ENCODE results near the gene MAT2A.

Gene MAT2A

DNA sequence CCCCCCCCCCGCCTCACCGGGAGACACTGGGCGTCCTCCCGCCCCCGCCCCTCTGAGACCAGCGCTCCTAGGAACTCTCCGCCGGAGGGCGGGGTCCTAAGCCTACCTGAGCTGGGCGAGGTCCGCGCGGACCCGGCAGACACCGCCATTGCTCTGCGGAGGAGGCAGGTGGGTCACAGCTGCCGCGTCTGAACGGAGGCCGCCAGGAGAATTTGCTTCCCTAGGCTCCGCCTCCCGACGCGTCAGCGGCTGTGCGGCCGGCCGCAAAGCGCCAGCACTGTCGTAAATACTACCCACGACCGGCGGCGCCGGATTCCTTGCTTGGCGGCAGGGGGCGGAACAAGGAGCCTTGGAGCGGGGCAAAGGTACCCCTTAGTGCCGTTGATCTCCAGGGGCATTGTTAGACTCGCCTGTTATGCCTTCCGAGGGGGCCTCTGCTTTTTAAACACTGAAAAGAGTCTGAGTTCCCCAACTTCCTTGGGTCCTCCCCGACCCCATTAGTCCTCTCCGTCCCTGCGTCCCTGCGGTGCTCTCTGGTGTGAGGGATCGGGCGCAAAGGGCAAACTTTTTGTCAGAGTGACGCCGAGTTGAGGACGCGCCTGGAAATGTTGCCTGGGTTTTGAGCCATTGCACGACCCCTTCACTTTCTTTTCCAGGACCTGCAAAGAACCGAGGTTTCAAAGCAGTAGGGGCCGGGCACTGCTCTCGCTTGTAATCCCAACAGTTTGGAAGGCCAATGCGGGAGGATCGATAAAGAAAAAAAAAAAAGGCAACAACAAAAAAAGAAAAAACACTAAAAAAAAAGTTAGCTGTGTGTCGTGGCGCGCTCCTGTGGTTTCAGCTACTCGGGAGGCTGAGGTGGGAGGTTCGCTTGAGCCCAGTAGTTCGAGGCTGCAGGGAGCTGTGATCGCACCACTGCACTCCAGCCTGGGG lies 22.6 kb downstream of the MAT2A start, which contains the start of gene GGCX:
GGCX (minus strand) TSS at position 214 of the 933 bp plus-strand sequence; CDS start at position 149, 65 bp downstream.
- H3K27ac ChIP-seq (ENCODE audit: low read depth, low read length) = peak within 1 kb of the TSS; percentile 70
- no peaks in the 10 kb centered on the region for H3K27me3 ChIP-seq (ENCODE audit: control insufficient read depth, low read length)
- peak within 1 kb of the TSS; percentile 80 for H3K4me3 ChIP-seq (ENCODE audit: low read length)
- peaks cover 31% of the 10 kb centered on the region for H3K79me2 ChIP-seq (ENCODE audit: control insufficient read depth, low read length)
- peaks cover 30% of the 10 kb centered on the region for H3K4me1 ChIP-seq (ENCODE audit: control insufficient read depth, low read length)
- peak within 1 kb of the TSS; percentile 72 for H3K4me2 ChIP-seq (ENCODE audit: low read length)
- H4K20me1 ChIP-seq (ENCODE audit: control insufficient read depth, insufficient read depth, low read depth, low read length) = no peaks in the 10 kb centered on the region
- H3K9me3 ChIP-seq (ENCODE audit: control insufficient read depth, insufficient read depth, low read length) = no peaks in the 10 kb centered on the region
- H3K36me3 ChIP-seq (ENCODE audit: control insufficient read depth, low read length) = peaks cover 15% of the 10 kb centered on the region
- TF ChIP-seq, protein P1, sequence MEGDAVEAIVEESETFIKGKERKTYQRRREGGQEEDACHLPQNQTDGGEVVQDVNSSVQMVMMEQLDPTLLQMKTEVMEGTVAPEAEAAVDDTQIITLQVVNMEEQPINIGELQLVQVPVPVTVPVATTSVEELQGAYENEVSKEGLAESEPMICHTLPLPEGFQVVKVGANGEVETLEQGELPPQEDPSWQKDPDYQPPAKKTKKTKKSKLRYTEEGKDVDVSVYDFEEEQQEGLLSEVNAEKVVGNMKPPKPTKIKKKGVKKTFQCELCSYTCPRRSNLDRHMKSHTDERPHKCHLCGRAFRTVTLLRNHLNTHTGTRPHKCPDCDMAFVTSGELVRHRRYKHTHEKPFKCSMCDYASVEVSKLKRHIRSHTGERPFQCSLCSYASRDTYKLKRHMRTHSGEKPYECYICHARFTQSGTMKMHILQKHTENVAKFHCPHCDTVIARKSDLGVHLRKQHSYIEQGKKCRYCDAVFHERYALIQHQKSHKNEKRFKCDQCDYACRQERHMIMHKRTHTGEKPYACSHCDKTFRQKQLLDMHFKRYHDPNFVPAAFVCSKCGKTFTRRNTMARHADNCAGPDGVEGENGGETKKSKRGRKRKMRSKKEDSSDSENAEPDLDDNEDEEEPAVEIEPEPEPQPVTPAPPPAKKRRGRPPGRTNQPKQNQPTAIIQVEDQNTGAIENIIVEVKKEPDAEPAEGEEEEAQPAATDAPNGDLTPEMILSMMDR (IDR thresholded peaks at IDR 0.05; ENCODE audit: low read depth, low read length, poor library complexity, severe bottlenecking) = no peak
- TF ChIP-seq EZH2phosphoT487 (IDR thresholded peaks at IDR 0.05; ENCODE audit: borderline replicate concordance, low read length) = no peak
- no peaks in the 10 kb centered on the region for H3K9me2 ChIP-seq (replicated peaks; ENCODE audit: control insufficient read depth, low read length)
- H3F3A ChIP-seq (ENCODE audit: control insufficient read depth, insufficient read depth) = peaks cover 4% of the 10 kb centered on the region; the same call in 1 of the 2 replicates

- H3K9me2 ChIP-seq (replicated peaks; ENCODE audit: control insufficient read depth, low read length) = no peaks in the 10 kb centered on the region
- peaks cover 30% of the 10 kb centered on the region for H3K4me1 ChIP-seq (ENCODE audit: control insufficient read depth, low read length)
- H3K27me3 ChIP-seq (ENCODE audit: control insufficient read depth, low read length) = no peaks in the 10 kb centered on the region
- peaks cover 4% of the 10 kb centered on the region; the same call in 1 of the 2 replicates for H3F3A ChIP-seq (ENCODE audit: control insufficient read depth, insufficient read depth)
- peak overlapping the region; percentile 58 for H3K4me3 ChIP-seq (ENCODE audit: low read length)
- peaks cover 20% of the 10 kb centered on the region for H3K79me2 ChIP-seq (ENCODE audit: control insufficient read depth, low read length)
- peak overlapping the region; percentile 72 for H3K4me2 ChIP-seq (ENCODE audit: low read length)
- TF ChIP-seq EZH2phosphoT487 (IDR thresholded peaks at IDR 0.05; ENCODE audit: borderline replicate concordance, low read length) = no peak
- TF ChIP-seq, protein P1 (IDR thresholded peaks at IDR 0.05; ENCODE audit: low read depth, low read length, poor library complexity, severe bottlenecking) = no peak
- H3K36me3 ChIP-seq (ENCODE audit: control insufficient read depth, low read length) = no peaks in the 10 kb centered on the region; the same call in 1 of the 2 replicates
- no peaks in the 10 kb centered on the region for H3K9me3 ChIP-seq (ENCODE audit: control insufficient read depth, insufficient read depth, low read length)
- no peaks in the 10 kb centered on the region for H4K20me1 ChIP-seq (ENCODE audit: control insufficient read depth, insufficient read depth, low read depth, low read length)
- peak overlapping the region; percentile 64 for H3K27ac ChIP-seq (ENCODE audit: low read depth, low read length)
These were observed 25.2 kb downstream of the MAT2A start for GRCh38 chr2:85564144-85564563.

- Histone ChIP-seq H3K27me3 (ENCODE audit: control insufficient read depth, low read length) (peaks cover 12% of the 10 kb centered on the region), H3K79me2 (ENCODE audit: control insufficient read depth, low read length) (no peaks in the 10 kb centered on the region; the same call in 1 of the 2 replicates), H3K4me2 (ENCODE audit: low read length) (no peak overlapping the region), H3K4me1 (ENCODE audit: control insufficient read depth, low read length) (peaks cover 19% of the 10 kb centered on the region), H3F3A (ENCODE audit: control insufficient read depth, insufficient read depth) (peaks cover 4% of the 10 kb centered on the region; the same call in 1 of the 2 replicates), H3K9me3 (ENCODE audit: control insufficient read depth, insufficient read depth, low read length) (no peaks in the 10 kb centered on the region), H3K36me3 (ENCODE audit: control insufficient read depth, low read length) (no peaks in the 10 kb centered on the region), H3K27ac (ENCODE audit: low read depth, low read length) (no peak overlapping the region), H3K9me2 (replicated peaks; ENCODE audit: control insufficient read depth, low read length) (no peaks in the 10 kb centered on the region), H3K4me3 (ENCODE audit: low read length) (no peak overlapping the region), H4K20me1 (ENCODE audit: control insufficient read depth, insufficient read depth, low read depth, low read length) (no peaks in the 10 kb centered on the region)
- TF ChIP-seq, protein P1 (IDR thresholded peaks at IDR 0.05; ENCODE audit: low read depth, low read length, poor library complexity, severe bottlenecking) = no peak
- no peak for TF ChIP-seq EZH2phosphoT487 (IDR thresholded peaks at IDR 0.05; ENCODE audit: borderline replicate concordance, low read length)
These were observed 27.3 kb downstream of the MAT2A start for GRCh38 chr2:85566265-85566664.
